H1 (cell line): ENCODE measurements around the gene CABP5. TPM values are rescaled to one million over a fixed set of nuclear protein-coding genes. Genes with fewer than 3 reads are reported as not detected.

Experiments
- CTCF ChIA-PET: fragments of 300-600 bp; sonication (Branson Sonifier 250); formaldehyde crosslinking; loops from one replicate; lab custom pipeline; 2021; ENCODE audit not compliant: partially characterized antibody; lab: Charles Lee
- POLR2A ChIA-PET: fragments of 300-600 bp; sonication (Branson Sonifier 250); formaldehyde crosslinking; loops from one replicate; lab custom pipeline; 2021; ENCODE audit warnings: inconsistent platforms; ENCODE audit not compliant: partially characterized antibody; lab: Charles Lee
- DNase-seq, 2 experiments: peaks; one replicate each; pipeline versions ENCODE4 v3.0.0 to v3.0.0-alpha.2; 2010 to 2022; ENCODE audit warnings: low spot score in 2 of 2, low read depth in 1 of 2, mixed read lengths in 1 of 2
- FAIRE-seq: peaks from 2 replicates; lab custom pipeline; 2011; peaks lifted over from hg19 to GRCh38; lab: Jason Lieb, UNC
- H2AFZ ChIP-seq: 2 replicates; pipeline ENCODE4 v1.8.1; 2012; ENCODE audit warnings: low read length, inconsistent platforms
- H2AK5ac ChIP-seq: 2 replicates; pipeline ENCODE4 v1.6.1; 2013; ENCODE audit warnings: low read depth, low read length
- H2BK120ac ChIP-seq: replicated peaks from 2 replicates; pipeline ENCODE3; 2013; ENCODE audit warnings: low read depth, low read length, inconsistent platforms
- H2BK12ac ChIP-seq: 2 replicates; pipeline ENCODE4 v1.6.1; 2013; ENCODE audit warnings: low read depth, low read length
- H2BK15ac ChIP-seq: 2 replicates; pipeline ENCODE4 v1.6.1; 2013; ENCODE audit warnings: low read length
- H2BK20ac ChIP-seq: 2 replicates; pipeline ENCODE4 v1.6.1; 2013; ENCODE audit warnings: low read length
- H2BK5ac ChIP-seq: 2 replicates; pipeline ENCODE4 v1.6.1; 2013; ENCODE audit warnings: low read depth, low read length
- H3K14ac ChIP-seq: 2 replicates; pipeline ENCODE4 v1.6.1; 2013; ENCODE audit warnings: inconsistent platforms; ENCODE audit not compliant: insufficient read length
- H3K18ac ChIP-seq: 2 replicates; pipeline ENCODE4 v1.6.1; 2013; ENCODE audit warnings: low read length; ENCODE audit errors: extremely low read depth
- H3K23ac ChIP-seq: 2 replicates; pipeline ENCODE4 v1.6.1; 2013; ENCODE audit warnings: inconsistent platforms; ENCODE audit not compliant: insufficient read length
- H3K23me2 ChIP-seq: 2 replicates; pipeline ENCODE4 v1.6.1; 2013; ENCODE audit warnings: low read depth, low read length
- H3K27ac ChIP-seq: 2 replicates; pipeline ENCODE4 v1.6.1; 2011; ENCODE audit warnings: low read depth, low read length, inconsistent platforms
- H3K27me3 ChIP-seq, 4 experiments: replicated peaks in 1 of 4; 1 replicate in 1 of 4; 2 replicates in 3 of 4; pipeline versions ENCODE4 v1.6.1 to v1.8.1; 2011 to 2013; ENCODE audit warnings: low read length in 3 of 4, mild to moderate bottlenecking in 3 of 4, inconsistent platforms in 2 of 4, mixed read lengths in 2 of 4, moderate library complexity in 1 of 4; ENCODE audit not compliant: control insufficient read depth in 3 of 4, insufficient read depth in 3 of 4; ENCODE audit errors: extremely low read depth in 1 of 4
- H3K36me3 ChIP-seq, 4 experiments: 2 replicates each; pipeline versions ENCODE4 v1.6.1 to v1.8.1; 2011 to 2013; ENCODE audit warnings: mild to moderate bottlenecking in 4 of 4, low read length in 3 of 4, moderate library complexity in 2 of 4, control low read depth in 1 of 4, inconsistent platforms in 1 of 4; ENCODE audit not compliant: insufficient read depth in 4 of 4, control insufficient read depth in 2 of 4
- H3K4ac ChIP-seq: replicated peaks from 2 replicates; pipeline ENCODE3; 2013; ENCODE audit warnings: low read length, low read depth, mixed read lengths, inconsistent platforms; ENCODE audit not compliant: insufficient read length
- H3K4me1 ChIP-seq, 4 experiments: replicated peaks in 1 of 4; 1 replicate in 1 of 4; 2 replicates in 3 of 4; pipeline versions ENCODE4 v1.6.1 to v1.8.1; 2011 to 2013; ENCODE audit warnings: low read length in 3 of 4, inconsistent platforms in 2 of 4, mixed read lengths in 1 of 4; ENCODE audit not compliant: insufficient read depth in 4 of 4, control insufficient read depth in 3 of 4
- H3K4me2 ChIP-seq, 2 experiments: 2 replicates each; pipeline versions ENCODE4 v1.6.1 to v1.8.1; 2011 to 2013; ENCODE audit warnings: low read depth in 2 of 2, low read length in 2 of 2, control low read depth in 1 of 2, inconsistent platforms in 1 of 2, mild to moderate bottlenecking in 1 of 2; ENCODE audit not compliant: insufficient read depth in 1 of 2
- H3K4me3 ChIP-seq, 4 experiments: fragments of 200-600, 300-600 bp in 1 of 4; sonication (generic), shearing (Covaris generic), sonication (Bioruptor Twin) in 1 of 4; 2 replicates each; pipeline versions ENCODE4 v1.5.1 to v1.8.1; 2011 to 2016; ENCODE audit warnings: low read length in 4 of 4, low read depth in 3 of 4, control low read depth in 2 of 4, inconsistent platforms in 2 of 4, mild to moderate bottlenecking in 2 of 4, mixed read lengths in 1 of 4, moderate library complexity in 1 of 4; ENCODE audit not compliant: insufficient read depth in 2 of 4; ENCODE audit errors: extremely low read depth in 1 of 4
- H3K56ac ChIP-seq: replicated peaks from 2 replicates; pipeline ENCODE3; 2013; ENCODE audit warnings: low read depth, mild to moderate bottlenecking, mixed read lengths, low read length, inconsistent platforms; ENCODE audit not compliant: insufficient read length
- H3K79me1 ChIP-seq: 2 replicates; pipeline ENCODE4 v1.6.1; 2013; ENCODE audit warnings: low read depth, low read length, control low read depth
- H3K79me2 ChIP-seq, 2 experiments: 2 replicates each; pipeline versions ENCODE4 v1.6.1 to v1.8.1; 2012 to 2013; ENCODE audit warnings: low read length in 2 of 2, mild to moderate bottlenecking in 2 of 2, inconsistent platforms in 1 of 2; ENCODE audit not compliant: insufficient read depth in 2 of 2, control insufficient read depth in 1 of 2
- H3K9ac ChIP-seq, 4 experiments: replicated peaks in 1 of 4; 1 replicate in 1 of 4; 2 replicates in 3 of 4; pipeline versions ENCODE4 v1.6.1 to v1.8.1; 2011 to 2013; ENCODE audit warnings: low read depth in 3 of 4, low read length in 3 of 4, control low read depth in 2 of 4, mild to moderate bottlenecking in 2 of 4, moderate library complexity in 2 of 4, inconsistent platforms in 1 of 4; ENCODE audit errors: extremely low read depth in 1 of 4
- H3K9me3 ChIP-seq, 2 experiments: 2 replicates each; pipeline versions ENCODE4 v1.6.1 to v1.8.1; 2012 to 2013; ENCODE audit warnings: mild to moderate bottlenecking in 2 of 2, moderate library complexity in 2 of 2, control low read depth in 1 of 2, inconsistent platforms in 1 of 2, low read depth in 1 of 2, low read length in 1 of 2, mixed read lengths in 1 of 2; ENCODE audit not compliant: insufficient read depth in 2 of 2
- H4K20me1 ChIP-seq, 2 experiments: replicated peaks in 1 of 2; 2 replicates each; pipeline versions ENCODE3 to v1.8.1; 2011 to 2013; ENCODE audit warnings: inconsistent platforms in 2 of 2, low read length in 2 of 2, mild to moderate bottlenecking in 1 of 2; ENCODE audit not compliant: insufficient read depth in 2 of 2, control insufficient read depth in 1 of 2
- H4K5ac ChIP-seq: 2 replicates; pipeline ENCODE4 v1.6.1; 2013; ENCODE audit warnings: low read length, low read depth, mixed read lengths, inconsistent platforms; ENCODE audit not compliant: insufficient read length
- H4K8ac ChIP-seq: 2 replicates; pipeline ENCODE4 v1.8.0; 2013; ENCODE audit warnings: mild to moderate bottlenecking, moderate library complexity, low read length, inconsistent platforms; ENCODE audit not compliant: insufficient read depth; ENCODE audit errors: extremely low read depth
- H4K91ac ChIP-seq: replicated peaks from 2 replicates; pipeline ENCODE3; 2013; ENCODE audit warnings: low read length, mixed read lengths, inconsistent platforms; ENCODE audit not compliant: insufficient read length
- HDAC6 ChIP-seq: IDR thresholded peaks from one replicate; pipeline ENCODE4 v1.7.1; 2012; ENCODE audit warnings: low read depth, mild to moderate bottlenecking, inconsistent platforms, low read length, moderate library complexity
- KDM1A ChIP-seq: fragments of 200-600, 300-600 bp; sonication (generic); IDR thresholded peaks from 2 replicates; pipeline ENCODE4 v1.7.1; 2016; ENCODE audit warnings: mild to moderate bottlenecking, low read length, borderline replicate concordance
- WGBS, 2 experiments: shearing (Covaris generic) in 1 of 2; methylation state at CpG; one replicate each; pipeline versions ENCODE4 v1.1.6 to v1.1.7; 2013 to 2015; ENCODE audit warnings: low lambda C conversion rate in 2 of 2, mixed read lengths in 2 of 2, inconsistent platforms in 1 of 2, low coverage in 1 of 2, missing lambda C conversion rate in 1 of 2; ENCODE audit not compliant: insufficient replicate concordance in 2 of 2, insufficient coverage in 1 of 2, insufficient read length in 1 of 2; ENCODE audit errors: extremely low coverage in 1 of 2, missing lambda C conversion rate in 1 of 2; 5-methylcytosine and 5-hydroxymethylcytosine counted together
- polyA plus RNA-seq, 7 experiments: library from polyadenylated mRNA; depleted of rRNA in 3 of 7; stranded (reverse) in 5 of 7; unstranded in 2 of 7; fragments of >200 nt in 5 of 7; fragments of 200-250 nt in 2 of 7; gene quantifications; 1 replicate in 5 of 7; 2 replicates in 1 of 7; 4 replicates in 1 of 7; pipeline versions ENCODE4 v1.2.1 to v1.2.3, GENCODE V29; 2011 to 2013; ENCODE audit warnings: missing spikeins in 2 of 7, mixed read lengths in 2 of 7
- total RNA-seq: library from RNA; stranded (reverse); fragmentation: NEBNext Ultra II Directional; extraction: Animal tissue kit (Norgen Biotek cat#: 25700); gene quantifications from 2 replicates; pipeline ENCODE4 v1.2.1, GENCODE V29; 2021

Gene CABP5
- total and polyA plus RNA-seq, 2 of the 8 experiments (the other 6 are each of a cell fraction or from before 2014, with no cell fraction given): not detected

GRCh38 chr19:48036765-48037164, 7.1 kb downstream of the CABP5 start:
- peaks cover 4 to 8% of the 10 kb centered on the region in 2 experiments; a peak in 2 of 4 replicates for H3K9me3 ChIP-seq
- H4K5ac ChIP-seq: no peak overlapping the region
- H3K23me2 ChIP-seq: no peaks in the 10 kb centered on the region; the same call in 1 of the 2 replicates
- CTCF ChIA-PET: interaction anchor here (0.6 kb wide), 1 partner anchor 14 kb away, joined by 3 read pairs; no protein-coding TSS in a partner anchor
- no peak overlapping the region for H2BK15ac ChIP-seq
- H3K9ac ChIP-seq: no peak overlapping the region
- no peak overlapping the region for H3K18ac ChIP-seq
- H3K56ac ChIP-seq: no peak overlapping the region
- H3K79me1 ChIP-seq: no peaks in the 10 kb centered on the region
- no peak overlapping the region for H2BK12ac ChIP-seq
- H4K8ac ChIP-seq: no peak overlapping the region
- H2BK20ac ChIP-seq: no peak overlapping the region
- no peak overlapping the region for H4K91ac ChIP-seq
- no peak overlapping the region for H3K4me3 ChIP-seq
- H3K27me3 ChIP-seq: no peaks in the 10 kb centered on the region
- no peak overlapping the region for H2BK120ac ChIP-seq
- no peak for TF ChIP-seq HDAC6
- TF ChIP-seq KDM1A: peak; percentile 43; the same call in 1 of the 2 replicates
- TF ChIP-seq, all 59 proteins: peak for 1
- FAIRE-seq: no peak
- no peak overlapping the region for H3K14ac ChIP-seq
- H3K36me3 ChIP-seq: no peaks in the 10 kb centered on the region
- DNase-seq: no peak
- 77% methylated on average over 2 of the region's 2 CpGs; no CpG with 5 or more reads in 1 of the 2 experiments for WGBS, 2 experiments
- H4K20me1 ChIP-seq: no peaks in the 10 kb centered on the region
- no peak overlapping the region for H3K23ac ChIP-seq
- H2BK5ac ChIP-seq: no peak overlapping the region
- POLR2A ChIA-PET: no interaction called here
- H3K79me2 ChIP-seq: no peaks in the 10 kb centered on the region
- H3K4ac ChIP-seq: no peak overlapping the region
- H3K4me1 ChIP-seq: no peaks in the 10 kb centered on the region
- H2AK5ac ChIP-seq: no peak overlapping the region
- no peak overlapping the region for H3K27ac ChIP-seq
- no peak overlapping the region for H3K4me2 ChIP-seq
- H2AFZ ChIP-seq: no peak overlapping the region
